WTC11 (cell line): Measurements from ENCODE around the gene NCS1.

Experiments used
- CTCF ChIP-seq: fragments of 200-600 bp; IDR thresholded peaks from 2 replicates; pipeline ENCODE4 v1.8.0; 2022; ENCODE audit warnings: antibody characterized with exemption
- FOXP4 ChIP-seq: sonication (generic); formaldehyde crosslinking; IDR thresholded peaks from 2 replicates; pipeline ENCODE4 v1.8.0; 2022; ENCODE audit warnings: mild to moderate bottlenecking, missing genetic modification reagents
- HMGXB4 ChIP-seq: sonication (generic); formaldehyde crosslinking; IDR thresholded peaks from 2 replicates; pipeline ENCODE4 v1.8.1; 2023; ENCODE audit warnings: mild to moderate bottlenecking, moderate library complexity, missing genetic modification reagents
- MYBL2 ChIP-seq: sonication (generic); formaldehyde crosslinking; IDR thresholded peaks from 2 replicates; pipeline ENCODE4 v1.8.1; 2023; ENCODE audit warnings: mild to moderate bottlenecking, moderate library complexity, missing genetic modification reagents
- PREB ChIP-seq: sonication (generic); formaldehyde crosslinking; IDR thresholded peaks from 2 replicates; pipeline ENCODE4 v1.8.1; 2022; ENCODE audit warnings: mild to moderate bottlenecking, missing genetic modification reagents, moderate library complexity, borderline replicate concordance

GRCh38 chr9:130237763-130238524 lies 65.7 kb downstream of the NCS1 start:
- TF ChIP-seq CTCF (no peak), FOXP4 (CRISPR knock-in tag) (no peak), HMGXB4 (CRISPR knock-in tag) (no peak), MYBL2 (CRISPR knock-in tag) (no peak), PREB (no peak)
